SJCRH30 (cell line): ENCODE results near the gene U2AF2. TPM values are rescaled to one million over a fixed set of nuclear protein-coding genes. Genes with fewer than 3 reads are reported as not detected.
A peak's percentile ranks its signal among the peaks of the same experiment; 100 is the strongest.

ENCODE experiments used
- DNase-seq, 2 experiments: peaks; one replicate each; pipeline ENCODE4 v3.0.0-alpha.2; 2015 to 2020
- H3K27ac ChIP-seq: fragments of 250-450 bp; sonication (Bioruptor Pico); 2 replicates; pipeline ENCODE4 v1.5.1; 2020; ENCODE audit warnings: mild to moderate bottlenecking, moderate library complexity
- H3K27me3 ChIP-seq: fragments of 250-450 bp; sonication (Bioruptor Pico); 2 replicates; pipeline ENCODE4 v1.5.1; 2020; ENCODE audit warnings: mild to moderate bottlenecking, moderate library complexity
- H3K36me3 ChIP-seq: fragments of 250-450 bp; sonication (Bioruptor Pico); 2 replicates; pipeline ENCODE4 v1.5.1; 2020; ENCODE audit warnings: mild to moderate bottlenecking, moderate library complexity
- H3K4me1 ChIP-seq: fragments of 250-450 bp; sonication (Bioruptor Pico); 2 replicates; pipeline ENCODE4 v1.5.1; 2020; ENCODE audit warnings: mild to moderate bottlenecking, moderate library complexity
- H3K4me3 ChIP-seq: fragments of 250-450 bp; sonication (Bioruptor Pico); 2 replicates; pipeline ENCODE4 v1.5.1; 2020; ENCODE audit warnings: mild to moderate bottlenecking, moderate library complexity
- H3K9me3 ChIP-seq: fragments of 250-450 bp; sonication (Bioruptor Pico); replicated peaks from 2 replicates; pipeline ENCODE4 v1.5.1; 2020; ENCODE audit warnings: mild to moderate bottlenecking, moderate library complexity
- total RNA-seq: library from RNA; depleted of rRNA; stranded (reverse); fragments of >200 nt; shearing (Covaris generic); gene quantifications from 2 replicates; pipeline ENCODE4 v1.2.3, GENCODE V29; 2014

U2AF2 gene
- total RNA-seq, 1 experiment from 2014 or later, result 131 TPM

DNA sequence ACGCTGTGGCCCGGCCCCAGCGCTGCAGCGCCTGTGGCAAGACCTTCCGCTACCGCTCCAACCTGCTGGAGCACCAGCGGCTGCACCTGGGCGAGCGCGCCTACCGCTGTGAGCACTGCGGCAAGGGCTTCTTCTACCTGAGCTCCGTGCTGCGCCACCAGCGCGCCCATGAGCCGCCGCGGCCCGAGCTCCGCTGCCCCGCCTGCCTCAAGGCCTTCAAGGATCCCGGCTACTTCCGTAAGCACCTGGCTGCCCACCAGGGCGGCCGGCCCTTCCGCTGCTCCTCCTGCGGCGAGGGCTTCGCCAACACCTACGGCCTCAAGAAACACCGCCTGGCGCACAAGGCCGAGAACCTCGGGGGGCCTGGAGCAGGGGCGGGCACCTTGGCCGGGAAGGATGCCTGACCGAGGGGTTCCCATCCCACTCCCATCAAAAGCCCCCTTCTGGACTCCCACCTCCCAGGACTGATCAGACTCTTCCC, 38.4 kb upstream of the U2AF2 start:
- Histone ChIP-seq H3K4me3 (no peak overlapping the region), H3K4me1 (peaks cover 4% of the 10 kb centered on the region), H3K36me3 (peaks cover 24% of the 10 kb centered on the region), H3K9me3 (no peaks in the 10 kb centered on the region), H3K27me3 (no peaks in the 10 kb centered on the region), H3K27ac (no peak overlapping the region)
- no peak for DNase-seq

DNA sequence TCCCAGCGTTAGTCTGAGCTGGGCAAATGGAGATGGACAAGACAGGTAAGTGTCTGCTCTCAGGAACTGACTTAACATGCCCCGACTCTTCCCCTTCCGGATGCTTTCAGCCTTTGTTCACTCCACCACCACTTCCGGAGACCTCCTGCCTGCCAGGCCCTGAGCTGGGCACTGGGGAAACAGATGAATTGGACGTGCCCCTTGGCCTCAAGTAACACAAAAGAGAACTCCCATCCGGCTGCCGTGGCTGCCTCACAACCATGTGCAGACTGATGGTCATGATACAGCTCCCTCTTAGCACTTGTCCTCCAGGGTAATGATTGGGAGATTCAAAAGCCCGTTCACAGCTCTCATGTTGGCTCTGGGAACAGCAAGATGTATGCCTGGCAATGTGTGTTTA, 37.4 kb upstream of the U2AF2 start:
- Histone ChIP-seq H3K27me3 (no peaks in the 10 kb centered on the region), H3K4me3 (no peak overlapping the region), H3K27ac (no peak overlapping the region), H3K4me1 (peaks cover 4% of the 10 kb centered on the region), H3K36me3 (peaks cover 24% of the 10 kb centered on the region), H3K9me3 (no peaks in the 10 kb centered on the region)
- no peak for DNase-seq

DNA sequence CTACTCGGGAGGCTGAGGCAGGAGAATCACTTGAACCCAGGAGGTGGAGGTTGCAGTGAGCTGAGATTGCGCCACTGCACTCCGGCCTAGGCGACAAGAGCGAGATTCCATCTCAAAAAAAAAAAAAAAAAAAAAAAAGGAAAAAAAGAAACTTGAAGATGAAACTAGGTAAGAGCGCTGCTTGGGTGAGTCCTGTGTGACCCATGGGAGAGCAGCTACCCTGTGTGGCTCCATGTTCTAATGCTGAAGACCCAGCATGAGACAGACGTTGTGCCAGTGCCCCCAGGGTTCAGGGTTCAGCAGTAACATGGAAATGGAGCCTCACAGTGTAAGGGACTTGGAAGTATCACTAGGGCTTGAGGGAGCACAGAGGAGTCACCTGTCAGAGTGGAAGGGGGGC, 36.4 kb upstream of the U2AF2 start:
- no peak for DNase-seq
- H3K4me1 ChIP-seq, result peaks cover 4% of the 10 kb centered on the region
- no peak overlapping the region for H3K27ac ChIP-seq
- H3K36me3 ChIP-seq, result peaks cover 24% of the 10 kb centered on the region
- no peaks in the 10 kb centered on the region for H3K9me3 ChIP-seq
- no peaks in the 10 kb centered on the region for H3K27me3 ChIP-seq
- H3K4me3 ChIP-seq, result no peak overlapping the region

- DNase-seq, result no peak
- H3K9me3 ChIP-seq, result no peaks in the 10 kb centered on the region
- H3K27ac ChIP-seq, result no peak overlapping the region
These were observed 35.5 kb upstream of the U2AF2 start for GRCh38 chr19:55619286-55619685.

DNA sequence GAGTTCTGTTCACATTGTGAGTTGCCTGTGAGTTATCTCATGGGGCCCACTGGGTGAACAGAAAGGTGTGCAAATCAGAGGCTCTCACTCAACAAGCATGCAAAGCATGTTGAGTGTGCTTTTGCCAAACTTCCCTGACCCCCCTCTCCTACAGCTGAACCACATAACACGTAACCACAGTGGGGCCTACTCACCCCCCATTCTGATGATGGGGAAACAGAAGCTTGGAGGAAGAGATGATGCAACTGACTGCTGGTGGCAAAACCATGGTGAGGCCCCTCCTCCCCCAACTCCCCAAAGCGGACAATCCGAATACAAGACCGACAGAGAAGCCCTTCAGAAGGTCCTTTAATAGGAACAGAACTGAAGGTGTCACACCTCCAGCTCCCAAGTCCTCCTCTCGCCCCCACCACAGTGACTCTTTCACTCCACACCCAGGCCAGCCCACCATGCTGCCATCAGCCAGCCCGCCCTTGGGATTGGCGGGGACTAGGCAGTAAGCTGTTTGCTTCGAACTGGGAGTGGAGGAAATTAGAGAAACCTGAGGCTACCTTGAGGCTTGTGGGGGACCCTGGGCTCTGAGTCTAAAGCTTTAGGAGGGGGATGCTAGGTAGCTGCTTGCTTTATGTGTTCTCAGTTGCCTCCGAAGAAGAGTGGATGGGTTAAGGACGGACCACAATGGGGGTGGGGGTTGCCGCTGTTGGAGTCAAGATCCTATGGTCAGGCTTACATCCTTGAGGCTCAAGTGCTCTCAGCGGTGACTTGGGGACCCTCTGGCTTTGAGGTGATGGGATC, 34.2 kb upstream of the U2AF2 start:
- no peaks in the 10 kb centered on the region for H3K27me3 ChIP-seq
- peaks cover 4% of the 10 kb centered on the region for H3K4me1 ChIP-seq
- no peaks in the 10 kb centered on the region for H3K9me3 ChIP-seq
- no peak for DNase-seq
- H3K27ac ChIP-seq, result no peak overlapping the region
- peaks cover 19% of the 10 kb centered on the region for H3K36me3 ChIP-seq
- H3K4me3 ChIP-seq, result no peak overlapping the region

More at GRCh38 chr19:55619286-55619685, 35.5 kb upstream of the U2AF2 start:
- H3K36me3 ChIP-seq, result peaks cover 24% of the 10 kb centered on the region
- no peaks in the 10 kb centered on the region for H3K27me3 ChIP-seq
- H3K4me1 ChIP-seq, result peaks cover 4% of the 10 kb centered on the region
- H3K4me3 ChIP-seq, result no peak overlapping the region

- Histone ChIP-seq H3K4me1 (peaks cover 4% of the 10 kb centered on the region), H3K9me3 (no peaks in the 10 kb centered on the region), H3K27me3 (no peaks in the 10 kb centered on the region), H3K27ac (no peak overlapping the region), H3K36me3 (peaks cover 14% of the 10 kb centered on the region), H3K4me3 (no peak overlapping the region)
- no peak for DNase-seq
These were observed 33.6 kb upstream of the U2AF2 start for GRCh38 chr19:55621205-55621672.

DNA sequence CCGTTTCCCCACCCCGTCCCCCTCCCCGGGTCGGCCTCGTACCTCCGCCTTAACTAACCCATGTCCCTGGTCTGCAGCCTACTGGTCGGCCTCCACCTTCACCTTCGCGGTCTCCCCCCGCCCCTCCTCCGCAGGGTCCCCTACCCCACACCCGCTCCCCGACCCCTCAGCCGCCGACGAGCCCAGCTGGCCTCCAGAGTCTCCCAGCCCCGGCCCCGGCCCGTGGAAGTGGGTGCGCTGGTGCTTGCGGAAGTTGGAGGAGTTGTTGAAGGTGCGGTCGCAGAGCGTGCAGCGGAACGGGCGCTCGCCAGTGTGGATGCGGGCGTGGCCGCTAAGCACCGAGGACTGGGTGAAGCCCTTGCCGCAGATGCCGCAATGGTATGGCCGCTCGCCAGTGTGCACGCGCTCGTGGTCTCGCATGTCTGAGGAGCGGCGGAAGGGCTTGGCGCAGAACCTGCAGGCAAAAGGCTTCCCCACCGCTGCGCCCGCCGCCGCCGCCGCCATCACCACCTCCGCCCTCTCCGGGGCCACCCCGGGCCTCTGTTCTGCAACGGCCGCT, 33.1 kb upstream of the U2AF2 start:
- Histone ChIP-seq H3K27me3 (no peaks in the 10 kb centered on the region), H3K4me3 (no peak overlapping the region), H3K27ac (no peak overlapping the region), H3K4me1 (peaks cover 4% of the 10 kb centered on the region), H3K36me3 (peaks cover 12% of the 10 kb centered on the region), H3K9me3 (no peaks in the 10 kb centered on the region)
- no peak for DNase-seq

- DNase-seq, result no peak
- Histone ChIP-seq H3K4me1 (peaks cover 4% of the 10 kb centered on the region), H3K27ac (no peak overlapping the region), H3K36me3 (peaks cover 9% of the 10 kb centered on the region), H3K27me3 (no peaks in the 10 kb centered on the region), H3K9me3 (no peaks in the 10 kb centered on the region), H3K4me3 (no peak overlapping the region)
These were observed 32.4 kb upstream of the U2AF2 start for GRCh38 chr19:55622242-55622969.

DNA sequence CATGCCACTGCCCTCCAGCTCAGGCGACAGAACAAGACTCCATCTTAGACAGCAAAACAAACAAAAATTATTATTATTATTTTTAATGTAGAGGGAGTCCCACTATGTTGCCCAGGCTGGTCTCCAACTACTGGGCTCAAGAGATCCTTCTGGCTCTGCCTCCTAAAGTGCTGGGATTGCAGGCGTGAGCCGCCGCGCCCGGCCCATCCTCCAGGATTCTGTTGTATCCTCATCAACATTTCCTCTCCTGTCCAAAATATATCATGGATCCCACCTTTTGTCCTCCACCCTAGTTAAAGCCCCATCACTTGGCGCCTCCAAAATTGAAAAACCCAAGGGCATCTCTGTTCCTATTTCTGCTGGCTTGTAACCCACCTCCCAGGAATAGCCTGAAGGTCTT, 31.7 kb upstream of the U2AF2 start:
- Histone ChIP-seq H3K4me3 (no peak overlapping the region), H3K36me3 (0 out of 2 replicates have a peak, but pooled peaks cover 2% of the 10 kb centered on the region), H3K27me3 (no peaks in the 10 kb centered on the region), H3K4me1 (peaks cover 4% of the 10 kb centered on the region), H3K27ac (no peak overlapping the region), H3K9me3 (no peaks in the 10 kb centered on the region)
- DNase-seq, result no peak

DNA sequence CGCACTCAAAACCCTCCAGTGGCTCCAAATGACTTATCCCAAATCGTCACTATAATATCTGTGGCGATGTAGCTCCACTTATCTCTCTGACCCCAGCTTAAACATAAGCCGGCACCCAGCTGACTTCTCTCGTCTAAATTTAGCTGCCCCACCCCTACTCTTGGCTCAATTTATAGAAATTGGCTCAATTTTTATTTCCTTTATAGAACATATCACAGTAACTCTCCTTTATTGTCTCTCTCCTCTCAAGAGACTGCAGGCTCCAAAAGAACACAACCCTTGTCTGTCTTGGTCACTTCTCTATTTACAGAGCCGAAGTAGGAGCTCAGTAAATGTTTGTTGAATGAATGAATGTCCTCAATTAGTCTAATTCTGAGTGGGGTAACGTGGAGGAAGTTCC, 31.3 kb upstream of the U2AF2 start:
- Histone ChIP-seq H3K9me3 (no peaks in the 10 kb centered on the region), H3K4me3 (peak overlapping the region; percentile 41), H3K4me1 (peaks cover 3% of the 10 kb centered on the region), H3K27me3 (no peaks in the 10 kb centered on the region), H3K36me3 (0 out of 2 replicates have a peak, but pooled peaks cover 2% of the 10 kb centered on the region), H3K27ac (no peak overlapping the region)
- no peak for DNase-seq

- H3K4me3 ChIP-seq, result peak within 1 kb of the TSS; percentile 63
- H3K27ac ChIP-seq, result peak within 1 kb of the TSS; percentile 78
- H3K27me3 ChIP-seq, result no peaks in the 10 kb centered on the region
- H3K36me3 ChIP-seq, result 0 out of 2 replicates have a peak, but pooled peaks cover 2% of the 10 kb centered on the region
- no peaks in the 10 kb centered on the region for H3K4me1 ChIP-seq
- H3K9me3 ChIP-seq, result no peaks in the 10 kb centered on the region
- peak; percentile 93 to 96 for DNase-seq
These were observed 30.5 kb upstream of the U2AF2 start, which contains the start of gene ZNF784 for GRCh38 chr19:55624109-55625003. TSS of gene ZNF784 (minus strand) at chr19:55624566. CDS start at chr19:55624561, 5 bp downstream.

DNA sequence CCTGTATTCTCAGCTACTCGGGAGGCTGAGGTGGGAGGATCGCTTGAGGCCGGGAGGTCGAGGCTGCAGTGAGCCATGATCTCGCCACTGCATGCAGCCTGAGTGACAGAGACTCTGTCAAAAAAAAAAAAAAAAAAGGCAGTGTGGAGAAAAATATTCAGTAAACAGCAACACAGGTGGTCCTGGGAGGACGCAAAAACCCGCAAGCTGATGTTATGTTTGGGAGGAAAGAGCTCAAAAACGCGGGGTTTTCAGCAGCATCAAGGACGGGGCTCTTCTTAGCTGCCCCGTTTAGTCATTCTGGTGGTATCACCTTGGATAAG, 29.9 kb upstream of the U2AF2 start:
- no peak overlapping the region; the same call in 1 of the 2 replicates for H3K27ac ChIP-seq
- no peaks in the 10 kb centered on the region for H3K9me3 ChIP-seq
- no peak for DNase-seq
- no peaks in the 10 kb centered on the region for H3K36me3 ChIP-seq
- H3K4me3 ChIP-seq, result peak overlapping the region; percentile 63
- no peaks in the 10 kb centered on the region for H3K4me1 ChIP-seq
- H3K27me3 ChIP-seq, result no peaks in the 10 kb centered on the region

DNA sequence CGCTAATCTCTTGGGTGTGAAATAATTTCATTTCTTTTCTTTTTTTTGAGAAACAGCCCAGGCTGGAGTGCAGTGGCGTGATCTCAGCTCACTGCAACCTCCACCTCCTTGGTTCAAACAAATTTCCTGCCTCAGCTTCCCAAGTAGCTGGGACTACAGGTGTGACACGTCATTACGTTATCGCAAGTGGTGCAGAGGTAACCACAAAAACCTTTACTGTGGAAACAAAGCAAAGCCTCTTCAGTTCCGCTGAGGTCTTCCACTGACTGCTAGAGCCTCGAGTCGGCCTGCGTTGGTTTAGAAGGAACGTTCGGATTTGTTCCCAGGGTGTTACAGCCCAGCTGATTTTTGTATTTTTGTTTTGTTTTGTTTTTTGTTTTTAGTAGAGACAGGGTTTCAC, 28.5 kb upstream of the U2AF2 start:
- Histone ChIP-seq H3K4me3 (no peak overlapping the region), H3K36me3 (no peaks in the 10 kb centered on the region)

DNA sequence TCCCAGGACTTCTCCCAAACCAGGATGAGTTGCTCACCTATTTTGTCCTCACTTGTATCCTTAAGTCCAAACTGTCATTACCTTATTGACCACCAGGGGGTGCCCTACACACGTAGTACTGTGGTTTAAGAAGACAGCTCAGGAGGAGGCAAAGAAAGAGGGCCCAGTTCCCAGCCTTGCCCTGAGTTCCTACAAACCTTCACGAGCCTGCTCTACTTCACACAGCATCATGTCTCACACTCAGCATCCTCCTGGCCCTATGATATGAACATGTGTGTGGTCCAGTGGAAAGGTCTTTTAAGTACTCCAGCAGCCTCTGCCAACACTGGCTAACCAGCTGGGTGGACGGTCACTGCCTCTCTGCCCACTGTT, 22.4 kb upstream of the U2AF2 start:
- no peaks in the 10 kb centered on the region for H3K9me3 ChIP-seq
- H3K4me3 ChIP-seq, result no peak overlapping the region
- peak; percentile 92 to 95 for DNase-seq
- 0 out of 2 replicates have a peak, but pooled peaks cover 5% of the 10 kb centered on the region for H3K4me1 ChIP-seq
- no peaks in the 10 kb centered on the region for H3K27me3 ChIP-seq
- no peak overlapping the region for H3K27ac ChIP-seq
- no peaks in the 10 kb centered on the region for H3K36me3 ChIP-seq

More for the DNA sequence above, 28.5 kb upstream of the U2AF2 start:
- H3K27ac ChIP-seq, result no peak overlapping the region
- no peaks in the 10 kb centered on the region for H3K27me3 ChIP-seq
- H3K9me3 ChIP-seq, result no peaks in the 10 kb centered on the region
- DNase-seq, result no peak
- no peaks in the 10 kb centered on the region for H3K4me1 ChIP-seq
